ENCODE results near the gene ERICH4.
A peak's percentile ranks its signal among the peaks of the same experiment; 100 is the strongest.

ERICH4 gene

GRCh38 chr19:41442473-41443355 is at the start of gene ERICH4:
TSS of gene ERICH4 (plus strand) at chr19:41443156. CDS start at chr19:41443170, 14 bp downstream.
- TF ChIP-seq CTCF (IDR thresholded peaks at IDR 0.05), result no peak
- H3K36me3 ChIP-seq, result peaks cover 0 to 6% (median 0%) of the 10 kb centered on the region in 3 donors
- H3K4me1 ChIP-seq, result peaks cover 0 to 9% (median 6%) of the 10 kb centered on the region in 4 donors
- peaks cover 0 to 29% of the 10 kb centered on the region in 2 donors for H3K27me3 ChIP-seq
- H3K4me3 ChIP-seq, result no peak within 1 kb of the TSS
- DNase-seq, result no peak
- H3K9me3 ChIP-seq, result no peaks in the 10 kb centered on the region
- H3K27ac ChIP-seq, result no peak within 1 kb of the TSS
- intact Hi-C loops (cut with DNase I; ENCODE audit: low total_unique reads), result no loop called here

GRCh38 chr19:41395355-41395754 is 47.6 kb upstream of the ERICH4 start:
- Histone ChIP-seq H3K9me3 (no peaks in the 10 kb centered on the region), H3K27ac (no peak overlapping the region), H3K4me1 (peaks cover 0 to 32% (median 20%) of the 10 kb centered on the region in 4 donors), H3K27me3 (no peaks in the 10 kb centered on the region), H3K36me3 (peaks cover 13 to 25% (median 18%) of the 10 kb centered on the region in 3 donors), H3K4me3 (no peak overlapping the region)
- intact Hi-C loops (cut with DNase I; ENCODE audit: low total_unique reads), result no loop called here
- TF ChIP-seq CTCF (IDR thresholded peaks at IDR 0.05), result no peak
- no peak for DNase-seq

- no peak for TF ChIP-seq CTCF (IDR thresholded peaks at IDR 0.05)
- Histone ChIP-seq H3K27ac (peak within 1 kb of the TSS; percentile 94 to 96), H3K9me3 (no peaks in the 10 kb centered on the region), H3K4me1 (peaks cover 0 to 32% (median 20%) of the 10 kb centered on the region in 4 donors), H3K4me3 (peak within 1 kb of the TSS; percentile 88 to 89), H3K27me3 (no peaks in the 10 kb centered on the region), H3K36me3 (peaks cover 0 to 13% (median 8%) of the 10 kb centered on the region in 3 donors)
- intact Hi-C loops (cut with DNase I; ENCODE audit: low total_unique reads), result no loop called here
- DNase-seq, result peak; percentile 99 to 100
These were observed 45.6 kb upstream of the ERICH4 start, which contains the start of the genes BCKDHA and EXOSC5 for GRCh38 chr19:41397086-41398049. TSS of gene BCKDHA (plus strand) at chr19:41397818. CDS start at chr19:41397828, 10 bp downstream. TSS of gene EXOSC5 (minus strand) at chr19:41397359. CDS start at chr19:41397328, 31 bp downstream.

- H3K4me3 ChIP-seq, result peak overlapping the region; percentile 88 to 89
- peak overlapping the region; percentile 94 to 96 for H3K27ac ChIP-seq
- DNase-seq, result no peak
- no peak for TF ChIP-seq CTCF (IDR thresholded peaks at IDR 0.05)
- H3K4me1 ChIP-seq, result peaks cover 0 to 32% (median 20%) of the 10 kb centered on the region in 4 donors
- intact Hi-C loops (cut with DNase I; ENCODE audit: low total_unique reads), result no loop called here
- peaks cover 0 to 11% (median 9%) of the 10 kb centered on the region in 3 donors for H3K36me3 ChIP-seq
- H3K27me3 ChIP-seq, result no peaks in the 10 kb centered on the region
- no peaks in the 10 kb centered on the region for H3K9me3 ChIP-seq
These were observed 44.9 kb upstream of the ERICH4 start for GRCh38 chr19:41398050-41398418.

- H3K9me3 ChIP-seq, result no peaks in the 10 kb centered on the region
- no peaks in the 10 kb centered on the region for H3K27me3 ChIP-seq
- peak overlapping the region; percentile 88 to 89 for H3K4me3 ChIP-seq
- DNase-seq, result no peak
- peaks cover 0 to 16% (median 15%) of the 10 kb centered on the region in 3 donors for H3K36me3 ChIP-seq
- intact Hi-C loops (cut with DNase I; ENCODE audit: low total_unique reads), result no loop called here
- no peak for TF ChIP-seq CTCF (IDR thresholded peaks at IDR 0.05)
- H3K27ac ChIP-seq, result peak overlapping the region; percentile 94 to 96
- H3K4me1 ChIP-seq, result peaks cover 0 to 32% (median 20%) of the 10 kb centered on the region in 4 donors
These were observed 44.4 kb upstream of the ERICH4 start for GRCh38 chr19:41398598-41398997.

Measured in tibial artery (tissue), 4 donors.